Fibroblast of pulmonary artery (primary cell): Measurements from ENCODE around the gene PTPRG.

Experiments
- DNase-seq: peaks from one replicate; pipeline ENCODE4 v3.0.0-alpha.2; 2010; ENCODE audit warnings: low read depth
- H3K4me3 ChIP-seq: replicated peaks from 2 replicates; pipeline ENCODE4 v1.5.1; 2011; ENCODE audit warnings: low read depth, mild to moderate bottlenecking, control low read depth, low read length, moderate library complexity
- TF ChIP-seq, protein P1 (sequence below): IDR thresholded peaks from 2 replicates; pipeline ENCODE4 v1.5.1; 2011; ENCODE audit warnings: mild to moderate bottlenecking, control low read depth, low read length, inconsistent platforms; ENCODE audit errors: missing control alignments

PTPRG gene

DNA sequence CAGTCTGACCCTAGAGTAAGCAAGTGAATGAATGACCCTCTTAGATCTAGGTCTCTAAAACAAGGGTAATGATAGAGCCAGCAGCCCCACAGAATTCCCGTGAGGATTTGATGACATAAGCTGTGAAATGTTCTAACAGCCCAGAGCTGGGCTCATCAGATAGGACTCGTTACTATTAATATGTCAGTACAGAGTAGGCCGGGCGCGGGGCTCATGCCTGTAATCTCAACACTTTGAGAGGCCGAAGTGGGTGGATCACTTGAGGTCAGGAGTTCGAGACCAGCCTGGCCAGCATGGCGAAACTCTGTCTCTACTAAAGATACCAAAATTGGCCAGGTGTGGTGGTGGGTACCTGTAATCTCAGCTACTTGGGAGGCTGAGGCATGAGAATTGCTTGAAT, 621.7 kb downstream of the PTPRG start:
- H3K4me3 ChIP-seq = no peak overlapping the region
- no peak for DNase-seq
- TF ChIP-seq, protein P1, sequence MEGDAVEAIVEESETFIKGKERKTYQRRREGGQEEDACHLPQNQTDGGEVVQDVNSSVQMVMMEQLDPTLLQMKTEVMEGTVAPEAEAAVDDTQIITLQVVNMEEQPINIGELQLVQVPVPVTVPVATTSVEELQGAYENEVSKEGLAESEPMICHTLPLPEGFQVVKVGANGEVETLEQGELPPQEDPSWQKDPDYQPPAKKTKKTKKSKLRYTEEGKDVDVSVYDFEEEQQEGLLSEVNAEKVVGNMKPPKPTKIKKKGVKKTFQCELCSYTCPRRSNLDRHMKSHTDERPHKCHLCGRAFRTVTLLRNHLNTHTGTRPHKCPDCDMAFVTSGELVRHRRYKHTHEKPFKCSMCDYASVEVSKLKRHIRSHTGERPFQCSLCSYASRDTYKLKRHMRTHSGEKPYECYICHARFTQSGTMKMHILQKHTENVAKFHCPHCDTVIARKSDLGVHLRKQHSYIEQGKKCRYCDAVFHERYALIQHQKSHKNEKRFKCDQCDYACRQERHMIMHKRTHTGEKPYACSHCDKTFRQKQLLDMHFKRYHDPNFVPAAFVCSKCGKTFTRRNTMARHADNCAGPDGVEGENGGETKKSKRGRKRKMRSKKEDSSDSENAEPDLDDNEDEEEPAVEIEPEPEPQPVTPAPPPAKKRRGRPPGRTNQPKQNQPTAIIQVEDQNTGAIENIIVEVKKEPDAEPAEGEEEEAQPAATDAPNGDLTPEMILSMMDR = no peak

DNA sequence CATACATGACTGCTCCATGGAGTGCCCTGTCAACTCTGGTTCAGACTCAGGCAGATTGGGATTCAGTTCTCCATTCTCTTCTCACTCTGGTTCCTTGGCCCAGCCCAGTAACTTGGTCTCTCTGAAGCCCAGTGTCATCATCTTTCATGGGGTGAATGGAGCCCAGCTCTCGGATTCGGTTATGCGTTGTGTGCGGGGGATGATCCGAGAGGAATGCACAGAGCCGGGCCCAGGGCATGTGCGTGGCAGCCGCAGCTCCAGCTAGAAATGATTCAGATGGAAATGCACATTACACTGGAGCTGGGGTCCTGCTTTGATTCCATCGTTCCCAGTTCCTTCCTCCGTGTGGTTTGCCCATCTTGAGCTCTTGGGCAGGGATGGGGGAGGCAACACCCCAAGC, 622.6 kb downstream of the PTPRG start:
- TF ChIP-seq, protein P1 = no peak
- peak; percentile 17 for DNase-seq
- no peak overlapping the region for H3K4me3 ChIP-seq

DNA sequence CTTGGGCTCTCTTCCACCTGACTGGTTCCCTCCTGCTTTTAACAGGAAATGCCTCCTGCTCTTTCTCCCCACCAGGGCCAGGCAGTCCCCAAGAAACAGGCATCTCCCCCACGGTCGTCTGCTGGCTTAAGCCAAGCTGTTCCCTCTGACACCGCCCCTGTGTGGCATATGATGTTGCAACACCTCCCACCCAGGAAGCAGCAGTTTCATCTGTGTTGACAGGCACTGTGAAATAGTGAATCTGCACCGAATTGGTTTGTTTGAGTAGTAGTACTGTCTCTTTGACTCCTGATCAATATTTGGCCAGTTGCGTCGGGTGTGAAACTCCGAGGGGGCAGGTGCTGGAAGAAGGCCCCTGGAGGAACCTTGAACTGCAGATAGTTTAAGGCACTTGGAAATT, 623.2 kb downstream of the PTPRG start:
- TF ChIP-seq, protein P1 = no peak
- DNase-seq = peak; percentile 44
- H3K4me3 ChIP-seq = no peak overlapping the region

GRCh38 chr3:62187022-62187431, 625.7 kb downstream of the PTPRG start:
- no peak overlapping the region for H3K4me3 ChIP-seq
- DNase-seq = peak; percentile 57
- TF ChIP-seq, protein P1 = peak; percentile 57

GRCh38 chr3:62188681-62189375, 627.5 kb downstream of the PTPRG start:
- TF ChIP-seq, protein P1 = peak; percentile 74
- no peak overlapping the region for H3K4me3 ChIP-seq
- DNase-seq = peak; percentile 86

DNA sequence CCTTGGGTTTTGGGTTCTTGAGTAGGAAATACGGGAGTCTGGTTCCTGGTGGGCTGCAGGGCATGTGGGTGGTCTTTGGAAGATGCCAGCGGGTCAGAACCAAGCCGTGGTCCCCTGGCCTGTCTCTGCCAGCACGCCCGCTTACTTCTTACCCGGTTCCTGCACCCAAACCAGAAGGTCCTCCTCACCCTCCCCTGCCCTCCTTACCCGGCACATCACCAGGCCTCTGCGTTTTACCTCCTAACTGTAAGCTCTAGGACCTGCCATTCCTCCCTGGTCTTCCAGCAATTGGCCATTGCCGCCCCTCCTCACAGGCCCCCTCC, 628.0 kb downstream of the PTPRG start:
- no peak overlapping the region for H3K4me3 ChIP-seq
- TF ChIP-seq, protein P1 = no peak
- no peak for DNase-seq

DNA sequence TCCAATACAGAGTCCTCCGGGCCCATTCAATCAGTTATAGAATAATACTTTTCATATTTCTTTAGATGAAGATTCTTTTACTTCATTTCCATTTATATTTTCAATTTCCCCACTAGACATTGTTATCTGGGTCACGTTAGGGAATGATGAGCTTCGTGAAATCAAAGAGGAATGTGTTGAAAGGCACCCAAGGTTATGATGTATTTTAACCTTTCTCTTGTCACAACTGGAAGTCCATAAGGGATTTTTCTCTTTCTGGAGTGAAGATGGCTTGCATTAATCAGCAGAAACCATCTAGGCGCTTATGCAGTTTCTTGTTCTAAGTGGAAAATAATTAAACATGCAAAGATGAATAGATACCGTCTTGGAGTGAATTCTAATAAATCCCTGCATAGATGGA, 631.5 kb downstream of the PTPRG start:
- TF ChIP-seq, protein P1 = no peak
- DNase-seq = no peak
- no peak overlapping the region for H3K4me3 ChIP-seq
